ENCODE results near the gene TMEM259.

TMEM259 gene

DNA sequence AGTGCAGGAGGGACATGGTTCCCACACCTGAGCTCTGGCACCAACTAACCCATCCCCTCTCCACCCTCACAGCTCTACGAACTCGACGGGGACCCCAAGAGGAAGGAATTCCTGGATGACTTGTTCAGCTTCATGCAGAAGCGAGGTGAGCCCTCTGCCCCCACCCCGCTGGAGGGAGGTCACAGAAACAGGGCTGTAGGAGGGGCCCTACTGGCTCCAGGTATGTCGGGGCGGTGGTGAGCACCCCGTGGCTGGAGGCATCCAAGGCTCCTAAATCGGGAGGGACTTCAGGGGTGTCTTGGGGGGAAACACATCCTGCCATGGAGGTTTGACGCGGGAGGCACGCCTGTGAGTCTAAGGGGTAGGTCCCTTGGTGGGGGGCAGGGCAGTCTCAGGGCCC lies 60.9 kb downstream of the TMEM259 start:
- no peak overlapping the region for H3K4me3 ChIP-seq (ENCODE audit: low read depth, low read length)
- TF ChIP-seq, protein P1, sequence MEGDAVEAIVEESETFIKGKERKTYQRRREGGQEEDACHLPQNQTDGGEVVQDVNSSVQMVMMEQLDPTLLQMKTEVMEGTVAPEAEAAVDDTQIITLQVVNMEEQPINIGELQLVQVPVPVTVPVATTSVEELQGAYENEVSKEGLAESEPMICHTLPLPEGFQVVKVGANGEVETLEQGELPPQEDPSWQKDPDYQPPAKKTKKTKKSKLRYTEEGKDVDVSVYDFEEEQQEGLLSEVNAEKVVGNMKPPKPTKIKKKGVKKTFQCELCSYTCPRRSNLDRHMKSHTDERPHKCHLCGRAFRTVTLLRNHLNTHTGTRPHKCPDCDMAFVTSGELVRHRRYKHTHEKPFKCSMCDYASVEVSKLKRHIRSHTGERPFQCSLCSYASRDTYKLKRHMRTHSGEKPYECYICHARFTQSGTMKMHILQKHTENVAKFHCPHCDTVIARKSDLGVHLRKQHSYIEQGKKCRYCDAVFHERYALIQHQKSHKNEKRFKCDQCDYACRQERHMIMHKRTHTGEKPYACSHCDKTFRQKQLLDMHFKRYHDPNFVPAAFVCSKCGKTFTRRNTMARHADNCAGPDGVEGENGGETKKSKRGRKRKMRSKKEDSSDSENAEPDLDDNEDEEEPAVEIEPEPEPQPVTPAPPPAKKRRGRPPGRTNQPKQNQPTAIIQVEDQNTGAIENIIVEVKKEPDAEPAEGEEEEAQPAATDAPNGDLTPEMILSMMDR (IDR thresholded peaks at IDR 0.05; ENCODE audit: borderline replicate concordance, insufficient read depth, low read depth, low read length) = no peak
